ENCODE data around the gene SIRT3. TPM values are rescaled to one million over a fixed set of nuclear protein-coding genes. Genes with fewer than 3 reads are reported as not detected.

SIRT3 gene
- total and polyA plus RNA-seq, 2 of the 13 experiments (the other 11 are each of a cell fraction or from before 2014, with no cell fraction given) = 15.1 to 18.2 TPM

- TF ChIP-seq ZHX2 (IDR thresholded peaks at IDR 0.05; ENCODE audit: low read depth) (peak; percentile 74; the same call in 1 of the 2 replicates), ZHX2 (CRISPR knock-in tag; IDR thresholded peaks at IDR 0.05; ENCODE audit: borderline replicate concordance) (peak; percentile 94; the same call in 1 of the 2 replicates), ARNT (IDR thresholded peaks at IDR 0.05) (no peak), ZNF292 (CRISPR knock-in tag; IDR thresholded peaks at IDR 0.05; ENCODE audit: borderline replicate concordance, low read depth) (no peak), PITX1 (CRISPR knock-in tag; IDR thresholded peaks at IDR 0.05) (no peak), FOXO1 (CRISPR knock-in tag; IDR thresholded peaks at IDR 0.05) (peak; percentile 60), SNAPC2 (CRISPR knock-in tag; IDR thresholded peaks at IDR 0.05) (peak; percentile 86; the same call in 1 of the 2 replicates), ONECUT2 (CRISPR knock-in tag; IDR thresholded peaks at IDR 0.05) (no peak), ZNF883 (CRISPR knock-in tag; IDR thresholded peaks at IDR 0.05; ENCODE audit: not compliant biosample characterization) (peak; percentile 77), ZNF383 (CRISPR knock-in tag; IDR thresholded peaks at IDR 0.05; ENCODE audit: borderline replicate concordance) (no peak; the same call in 1 of the 2 replicates), TIGD3 (CRISPR knock-in tag; IDR thresholded peaks at IDR 0.05; ENCODE audit: borderline replicate concordance) (no peak), TOE1 (CRISPR knock-in tag; IDR thresholded peaks at IDR 0.05) (no peak), U2AF1 (optimal IDR thresholded peaks at IDR 0.05; ENCODE audit: low read depth, low read length) (no peak), RBFOX2 (IDR thresholded peaks at IDR 0.05; ENCODE audit: low read depth, low read length) (peak; percentile 98), RFX5 (IDR thresholded peaks at IDR 0.05; ENCODE audit: low read depth, low read length) (no peak), CAMTA2 (CRISPR knock-in tag; IDR thresholded peaks at IDR 0.05; ENCODE audit: borderline replicate concordance) (0 out of 2 replicates have a peak, but pooled peaks have one; percentile 95), KAT8 (CRISPR knock-in tag; IDR thresholded peaks at IDR 0.05) (peak; percentile 93), E2F2 (CRISPR knock-in tag; IDR thresholded peaks at IDR 0.05; ENCODE audit: borderline replicate concordance) (no peak), CENPBD1 (CRISPR knock-in tag; IDR thresholded peaks at IDR 0.05; ENCODE audit: borderline replicate concordance, low read depth) (no peak), NFRKB (IDR thresholded peaks at IDR 0.05) (no peak), ARNT2 (CRISPR knock-in tag; IDR thresholded peaks at IDR 0.05; ENCODE audit: low read depth) (peak; percentile 89), MED8 (CRISPR knock-in tag; IDR thresholded peaks at IDR 0.05; ENCODE audit: insufficient replicate concordance) (peak; percentile 68), RAD21 (CRISPR knock-in tag; IDR thresholded peaks at IDR 0.05) (peak; percentile 60)
Observed at GRCh38 chr11:207208-207862, 28.8 kb downstream of the SIRT3 start, which contains the start of the genes BET1L and RIC8A (continued).
